B cell (primary cell): ENCODE results near the gene CPXM1. TPM values are rescaled to one million over a fixed set of nuclear protein-coding genes. Genes with fewer than 3 reads are reported as not detected.

Source experiments
- ATAC-seq: fragments of 200-7000 bp; cut with Tn5 transposase; one replicate; pipeline ENCODE4 v1.10.0; 2021; ENCODE audit warnings: low read depth, mild to moderate bottlenecking, moderate number of reproducible peaks, moderate library complexity
- CTCF ChIA-PET: fragments of 350-600 bp; sonication (Branson Sonifier 250); formaldehyde crosslinking; loops from one replicate; lab custom pipeline; 2021; ENCODE audit warnings: antibody characterized with exemption, inconsistent platforms; lab: Charles Lee
- POLR2A ChIA-PET: fragments of 350-600 bp; sonication (Branson Sonifier 250); formaldehyde crosslinking; loops from one replicate; lab custom pipeline; 2021; ENCODE audit warnings: antibody characterized with exemption; lab: Charles Lee
- DNase-seq: peaks from one replicate; pipeline ENCODE4 v3.0.0; 2013
- H2AFZ ChIP-seq: 2 replicates; pipeline ENCODE4 v1.6.1; 2012; ENCODE audit warnings: mild to moderate bottlenecking, low read depth, low read length; ENCODE audit not compliant: insufficient read depth, poor library complexity, severe bottlenecking
- H3K27ac ChIP-seq, 2 donors: 1 replicate in 1 of 2; 2 replicates in 1 of 2; pipeline ENCODE4 v1.5.1; 2012 to 2013; ENCODE audit warnings: low read length in 2 of 2, mild to moderate bottlenecking in 2 of 2, moderate library complexity in 1 of 2
- H3K27me3 ChIP-seq, 4 experiments: fragments of 200-600 bp in 1 of 4; sonication (generic) in 1 of 4; replicated peaks in 1 of 4; 1 replicate in 2 of 4; 2 replicates in 2 of 4; pipeline versions ENCODE4 v1.6.1 to v1.7.0; 2013 to 2016; ENCODE audit warnings: low read length in 3 of 4, mild to moderate bottlenecking in 2 of 4, mixed read lengths in 1 of 4, moderate library complexity in 1 of 4; ENCODE audit not compliant: insufficient read depth in 4 of 4, control insufficient read depth in 3 of 4; ENCODE audit errors: control extremely low read depth in 1 of 4
- H3K36me3 ChIP-seq, 2 experiments: replicated peaks in 1 of 2; 1 replicate in 1 of 2; 2 replicates in 1 of 2; pipeline versions ENCODE4 v1.6.1 to v1.7.1; 2013; ENCODE audit warnings: low read length in 1 of 2; ENCODE audit not compliant: insufficient read depth in 2 of 2, control insufficient read depth in 1 of 2; ENCODE audit errors: control extremely low read depth in 1 of 2, extremely low read depth in 1 of 2
- H3K4me1 ChIP-seq, 2 donors: fragments of 200-600 bp in 1 of 2; sonication (generic) in 1 of 2; 1 replicate in 1 of 2; 2 replicates in 1 of 2; pipeline versions ENCODE4 v1.5.1 to v1.6.1; 2013 to 2017; ENCODE audit warnings: low read length in 2 of 2; ENCODE audit not compliant: control insufficient read depth in 2 of 2, insufficient read depth in 2 of 2
- H3K4me2 ChIP-seq: replicated peaks from 2 replicates; pipeline ENCODE3; 2012; ENCODE audit warnings: mild to moderate bottlenecking, low read depth, low read length; ENCODE audit not compliant: poor library complexity, severe bottlenecking
- H3K4me3 ChIP-seq, 5 experiments: fragments of 200-600 bp in 1 of 5; sonication (generic) in 1 of 5; 1 replicate in 3 of 5; 2 replicates in 2 of 5; pipeline versions ENCODE4 v1.5.1 to v1.7.0; 2011 to 2016; ENCODE audit warnings: low read length in 4 of 5, mild to moderate bottlenecking in 4 of 5, low read depth in 2 of 5, control low read depth in 1 of 5, moderate library complexity in 1 of 5; ENCODE audit not compliant: insufficient read depth in 1 of 5; ENCODE audit errors: control extremely low read depth in 1 of 5, extremely low read depth in 1 of 5
- H3K79me2 ChIP-seq: fragments of 200-600 bp; sonication (generic); one replicate; pipeline ENCODE4 v1.6.0; 2016; ENCODE audit warnings: low read length; ENCODE audit not compliant: control insufficient read depth, insufficient read depth
- H3K9ac ChIP-seq: fragments of 200-600 bp; sonication (generic); 2 replicates; pipeline ENCODE4 v1.6.1; 2017; ENCODE audit warnings: mild to moderate bottlenecking, low read length, moderate library complexity
- H3K9me3 ChIP-seq, 3 donors: one replicate each; pipeline versions ENCODE4 v1.6.1 to v1.7.1; 2013; ENCODE audit warnings: low read length in 2 of 3; ENCODE audit not compliant: control insufficient read depth in 2 of 3, insufficient read depth in 1 of 3; ENCODE audit errors: control extremely low read depth in 1 of 3
- H4K20me1 ChIP-seq: 2 replicates; pipeline ENCODE4 v1.6.0; 2012; ENCODE audit warnings: mild to moderate bottlenecking, low read length; ENCODE audit not compliant: insufficient read depth, control insufficient read depth, poor library complexity, severe bottlenecking
- H3K27ac Mint-ChIP-seq: one replicate; pipeline ENCODE4 v1.8.0; 2021; ENCODE audit warnings: mixed read lengths
- H3K27me3 Mint-ChIP-seq: one replicate; pipeline ENCODE4 v1.8.0; 2021; ENCODE audit warnings: mixed read lengths
- H3K4me1 Mint-ChIP-seq: one replicate; pipeline ENCODE4 v1.8.0; 2021; ENCODE audit warnings: mixed read lengths
- H3K4me3 Mint-ChIP-seq: one replicate; pipeline ENCODE4 v1.8.0; 2021; ENCODE audit warnings: mixed read lengths
- H3K9me3 Mint-ChIP-seq: one replicate; pipeline ENCODE4 v1.8.0; 2022; ENCODE audit warnings: mixed read lengths; ENCODE audit not compliant: insufficient read depth
- EZH2 ChIP-seq: IDR thresholded peaks from 2 replicates; pipeline ENCODE4 v1.6.1; 2012; ENCODE audit warnings: borderline replicate concordance, low read depth, mild to moderate bottlenecking, moderate library complexity, low read length; ENCODE audit not compliant: insufficient read depth, poor library complexity, severe bottlenecking
- WGBS: methylation state at CpG from one replicate; pipeline ENCODE4 v1.1.5; 2013; ENCODE audit warnings: missing lambda C conversion rate; ENCODE audit not compliant: insufficient coverage; 5-methylcytosine and 5-hydroxymethylcytosine counted together
- intact Hi-C: fragments of 100-400 bp; cut with micrococcal nuclease; formaldehyde crosslinking; loops from one replicate; pipeline ENCODE4 v1.10.0; 2022
- polyA plus RNA-seq: library from polyadenylated mRNA; depleted of rRNA; stranded (reverse); fragments of >200 nt; gene quantifications from 2 replicates; pipeline ENCODE4 v1.2.3, GENCODE V29; 2012
- total RNA-seq, 2 donors: library from RNA; stranded (reverse); fragments of 120-200 nt in 1 of 2; gene quantifications; 1 replicate in 1 of 2; 2 replicates in 1 of 2; pipeline versions ENCODE4 v1.2.3 to v1.2.4, GENCODE V29; 2013 to 2022
- TF ChIP-seq, protein P1 (sequence below): fragments of 200-600 bp; IDR thresholded peaks from one replicate; pipeline ENCODE4 v1.8.0; 2022; ENCODE audit warnings: antibody characterized with exemption, mild to moderate bottlenecking

CPXM1 gene
- total and polyA plus RNA-seq, 2 donors (not counting 1 experiment from before 2014, with no cell fraction given) = 0.21 to 1.9 TPM

GRCh38 chr20:2759143-2759542, 41.3 kb downstream of the CPXM1 start:
- H3K4me1 Mint-ChIP-seq = peaks cover 2% of the 10 kb centered on the region
- Histone ChIP-seq H3K9me3 (peaks cover 0 to 3% (median 0%) of the 10 kb centered on the region in 3 donors), H3K9ac (no peak overlapping the region), H3K4me2 (no peak overlapping the region), H4K20me1 (no peaks in the 10 kb centered on the region), H3K27ac (no peak overlapping the region), H3K27me3 (peaks cover 0 to 67% (median 25%) of the 10 kb centered on the region in 4 experiments), H3K4me3 (no peak overlapping the region), H3K79me2 (no peaks in the 10 kb centered on the region), H2AFZ (no peak overlapping the region), H3K4me1 (peaks cover 0 to under 1% of the 10 kb centered on the region in 2 donors), H3K36me3 (no peaks in the 10 kb centered on the region)
- H3K27me3 Mint-ChIP-seq = peaks cover 64% of the 10 kb centered on the region
- intact Hi-C loops = no loop called here
- no peak overlapping the region for H3K4me3 Mint-ChIP-seq
- ATAC-seq = no peak
- POLR2A ChIA-PET = no interaction called here
- DNase-seq = no peak
- H3K27ac Mint-ChIP-seq = no peak overlapping the region
- CTCF ChIA-PET = interaction anchor here (0.5 kb wide), 1 partner anchor 570 kb away, joined by 5 read pairs; no protein-coding TSS in a partner anchor
- 47% methylated on average over 10 of the region's 10 CpGs for WGBS
- no peaks in the 10 kb centered on the region for H3K9me3 Mint-ChIP-seq
- TF ChIP-seq EZH2 = no peak
- TF ChIP-seq, protein P1, sequence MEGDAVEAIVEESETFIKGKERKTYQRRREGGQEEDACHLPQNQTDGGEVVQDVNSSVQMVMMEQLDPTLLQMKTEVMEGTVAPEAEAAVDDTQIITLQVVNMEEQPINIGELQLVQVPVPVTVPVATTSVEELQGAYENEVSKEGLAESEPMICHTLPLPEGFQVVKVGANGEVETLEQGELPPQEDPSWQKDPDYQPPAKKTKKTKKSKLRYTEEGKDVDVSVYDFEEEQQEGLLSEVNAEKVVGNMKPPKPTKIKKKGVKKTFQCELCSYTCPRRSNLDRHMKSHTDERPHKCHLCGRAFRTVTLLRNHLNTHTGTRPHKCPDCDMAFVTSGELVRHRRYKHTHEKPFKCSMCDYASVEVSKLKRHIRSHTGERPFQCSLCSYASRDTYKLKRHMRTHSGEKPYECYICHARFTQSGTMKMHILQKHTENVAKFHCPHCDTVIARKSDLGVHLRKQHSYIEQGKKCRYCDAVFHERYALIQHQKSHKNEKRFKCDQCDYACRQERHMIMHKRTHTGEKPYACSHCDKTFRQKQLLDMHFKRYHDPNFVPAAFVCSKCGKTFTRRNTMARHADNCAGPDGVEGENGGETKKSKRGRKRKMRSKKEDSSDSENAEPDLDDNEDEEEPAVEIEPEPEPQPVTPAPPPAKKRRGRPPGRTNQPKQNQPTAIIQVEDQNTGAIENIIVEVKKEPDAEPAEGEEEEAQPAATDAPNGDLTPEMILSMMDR = no peak

GRCh38 chr20:2757969-2758368, 42.5 kb downstream of the CPXM1 start:
- no peaks in the 10 kb centered on the region for H4K20me1 ChIP-seq
- H3K9me3 ChIP-seq = peaks cover 0 to 11% (median 0%) of the 10 kb centered on the region in 3 donors
- H3K36me3 ChIP-seq = no peaks in the 10 kb centered on the region
- no peak overlapping the region for H2AFZ ChIP-seq
- H3K27ac ChIP-seq = no peak overlapping the region
- peaks cover 13% of the 10 kb centered on the region for H3K4me1 Mint-ChIP-seq
- POLR2A ChIA-PET = no interaction called here
- CTCF ChIA-PET = no interaction called here
- no peak for DNase-seq
- intact Hi-C loops = no loop called here
- H3K9ac ChIP-seq = no peak overlapping the region
- WGBS = 89% methylated on average over 5 of the region's 5 CpGs
- H3K27ac Mint-ChIP-seq = no peak overlapping the region
- no peak overlapping the region for H3K4me3 Mint-ChIP-seq
- H3K4me1 ChIP-seq = peaks cover 11 to 12% of the 10 kb centered on the region in 2 donors
- H3K27me3 Mint-ChIP-seq = peaks cover 71% of the 10 kb centered on the region
- no peaks in the 10 kb centered on the region for H3K79me2 ChIP-seq
- TF ChIP-seq, protein P1 = no peak
- TF ChIP-seq EZH2 = no peak
- H3K27me3 ChIP-seq = peaks cover 0 to 79% (median 37%) of the 10 kb centered on the region in 4 experiments
- H3K9me3 Mint-ChIP-seq = no peaks in the 10 kb centered on the region
- no peak overlapping the region for H3K4me3 ChIP-seq
- no peak overlapping the region for H3K4me2 ChIP-seq
- ATAC-seq = no peak
